Cardiac ventricle fibroblast (primary cell): ENCODE results near the gene DSTN. TPM values are rescaled to one million over a fixed set of nuclear protein-coding genes. Genes with fewer than 3 reads are reported as not detected.

Source experiments
- total RNA-seq: library from RNA; depleted of rRNA; stranded (reverse); fragments of >200 nt; gene quantifications from 2 replicates; pipeline ENCODE4 v1.2.3, GENCODE V29; 2015

Gene DSTN
- total RNA-seq, result 221 and 273 TPM in 2 replicates

GRCh38 chr20:17569616-17570346 is at the start of gene DSTN:
Gene DSTN (plus strand): TSS chr20:17570075. CDS start chr20:17570209, 134 bp downstream.

GRCh38 chr20:17530716-17531664 is 38.9 kb upstream of the DSTN start, which contains the start of gene BFSP1:
Gene BFSP1 (minus strand): TSS chr20:17531379. CDS start chr20:17531329, 50 bp downstream.

Other genes with a start within 250 kb of the DSTN start
- 1.6 and 2.2 TPM in 2 replicates for gene BFSP1, start 38.7 kb upstream of the DSTN start, total RNA-seq
- gene RRBP1, start 112.2 kb downstream of the DSTN start, total RNA-seq, result 221 and 232 TPM in 2 replicates
- not detected in 2 replicates for gene BANF2, start 129.9 kb downstream of the DSTN start, total RNA-seq